ENCODE measurements around the gene RAD18.

DNA sequence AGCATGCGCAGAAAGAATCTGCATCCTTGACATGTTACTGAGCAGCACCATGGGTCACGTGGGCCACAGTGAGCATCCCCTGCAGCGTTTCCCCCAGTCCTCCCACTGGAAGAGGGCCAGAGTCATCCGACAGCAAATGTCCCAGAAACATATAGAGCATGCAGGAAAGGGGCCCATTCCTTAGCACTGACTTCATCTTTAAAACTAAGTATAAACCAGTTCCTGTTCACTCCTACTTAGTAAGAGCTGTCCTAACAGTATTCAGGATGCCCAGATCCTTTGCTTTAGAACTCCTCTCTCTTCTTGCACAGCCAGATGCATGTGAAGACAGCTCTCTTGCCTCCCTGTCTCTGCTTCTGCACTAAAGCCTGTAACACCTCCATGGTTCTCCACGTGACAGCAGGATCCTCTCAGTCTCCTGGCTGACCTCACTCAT is 114.6 kb downstream of the RAD18 start:
- TF ChIP-seq, protein P1, sequence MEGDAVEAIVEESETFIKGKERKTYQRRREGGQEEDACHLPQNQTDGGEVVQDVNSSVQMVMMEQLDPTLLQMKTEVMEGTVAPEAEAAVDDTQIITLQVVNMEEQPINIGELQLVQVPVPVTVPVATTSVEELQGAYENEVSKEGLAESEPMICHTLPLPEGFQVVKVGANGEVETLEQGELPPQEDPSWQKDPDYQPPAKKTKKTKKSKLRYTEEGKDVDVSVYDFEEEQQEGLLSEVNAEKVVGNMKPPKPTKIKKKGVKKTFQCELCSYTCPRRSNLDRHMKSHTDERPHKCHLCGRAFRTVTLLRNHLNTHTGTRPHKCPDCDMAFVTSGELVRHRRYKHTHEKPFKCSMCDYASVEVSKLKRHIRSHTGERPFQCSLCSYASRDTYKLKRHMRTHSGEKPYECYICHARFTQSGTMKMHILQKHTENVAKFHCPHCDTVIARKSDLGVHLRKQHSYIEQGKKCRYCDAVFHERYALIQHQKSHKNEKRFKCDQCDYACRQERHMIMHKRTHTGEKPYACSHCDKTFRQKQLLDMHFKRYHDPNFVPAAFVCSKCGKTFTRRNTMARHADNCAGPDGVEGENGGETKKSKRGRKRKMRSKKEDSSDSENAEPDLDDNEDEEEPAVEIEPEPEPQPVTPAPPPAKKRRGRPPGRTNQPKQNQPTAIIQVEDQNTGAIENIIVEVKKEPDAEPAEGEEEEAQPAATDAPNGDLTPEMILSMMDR (IDR thresholded peaks at IDR 0.05 in 8 of 11, conservative IDR thresholded peaks at IDR 0.05 in 3 of 11): no peak
- TF ChIP-seq POLR2AphosphoS5 (IDR thresholded peaks at IDR 0.05) (no peak), POLR2A (IDR thresholded peaks at IDR 0.05) (no peak)

Measured in spleen (tissue), 7 donors.